NCI-H748 (cell line): ENCODE data around the gene DNAJB5.
A peak's percentile ranks its signal among the peaks of the same experiment; 100 is the strongest.
"Not testable (repeated sequence)": the region's sequence is repeated elsewhere in the genome, so short reads cannot be mapped to it uniquely, and the experiment has no call there.

ENCODE experiments used
- DNase-seq: peaks from one replicate; lab custom pipeline; 2025; ENCODE audit not compliant: unreplicated experiment; lab: John Stamatoyannopoulos, UW

The DNAJB5 gene

DNA sequence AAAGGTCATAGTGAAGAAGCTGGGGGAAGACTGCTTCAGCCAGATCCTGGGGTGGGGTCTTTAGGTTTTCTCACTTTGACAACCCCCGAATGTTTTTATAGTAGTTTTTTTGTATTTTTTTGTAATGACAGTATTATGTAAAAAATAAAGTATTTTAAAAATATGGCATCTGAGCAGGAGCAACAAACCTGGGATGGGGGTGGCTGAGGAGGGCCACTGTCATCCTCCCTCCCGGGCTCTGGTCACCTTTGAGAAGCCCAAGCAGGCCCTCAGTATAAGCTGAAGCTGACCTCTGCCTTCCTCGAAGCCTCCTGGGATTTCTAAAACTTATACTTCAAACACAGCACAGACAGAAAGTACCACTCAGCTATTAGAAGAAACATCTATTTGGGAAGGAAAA lies 8.7 kb downstream of the DNAJB5 start:
- DNase-seq: no peak

DNA sequence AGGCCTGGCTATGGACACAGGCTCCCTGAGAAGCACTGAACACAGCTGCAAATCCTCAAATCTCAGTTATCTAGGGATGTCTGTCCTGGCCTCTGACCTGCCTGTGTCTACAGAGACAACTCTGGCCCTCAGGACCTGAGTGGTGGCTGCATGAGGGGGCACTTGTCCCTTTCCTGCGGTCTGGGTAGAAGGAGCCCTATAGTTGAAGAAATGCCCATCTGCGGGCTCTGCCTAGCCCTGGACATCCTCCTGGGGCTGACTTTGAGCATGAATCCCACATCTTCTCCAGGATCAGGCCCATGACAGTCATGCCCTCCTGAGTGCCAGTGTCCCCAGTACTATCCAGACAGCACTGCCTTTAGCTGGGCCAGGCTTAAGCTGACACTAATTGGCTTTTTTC lies 10.0 kb downstream of the DNAJB5 start:
- no peak for DNase-seq

DNA sequence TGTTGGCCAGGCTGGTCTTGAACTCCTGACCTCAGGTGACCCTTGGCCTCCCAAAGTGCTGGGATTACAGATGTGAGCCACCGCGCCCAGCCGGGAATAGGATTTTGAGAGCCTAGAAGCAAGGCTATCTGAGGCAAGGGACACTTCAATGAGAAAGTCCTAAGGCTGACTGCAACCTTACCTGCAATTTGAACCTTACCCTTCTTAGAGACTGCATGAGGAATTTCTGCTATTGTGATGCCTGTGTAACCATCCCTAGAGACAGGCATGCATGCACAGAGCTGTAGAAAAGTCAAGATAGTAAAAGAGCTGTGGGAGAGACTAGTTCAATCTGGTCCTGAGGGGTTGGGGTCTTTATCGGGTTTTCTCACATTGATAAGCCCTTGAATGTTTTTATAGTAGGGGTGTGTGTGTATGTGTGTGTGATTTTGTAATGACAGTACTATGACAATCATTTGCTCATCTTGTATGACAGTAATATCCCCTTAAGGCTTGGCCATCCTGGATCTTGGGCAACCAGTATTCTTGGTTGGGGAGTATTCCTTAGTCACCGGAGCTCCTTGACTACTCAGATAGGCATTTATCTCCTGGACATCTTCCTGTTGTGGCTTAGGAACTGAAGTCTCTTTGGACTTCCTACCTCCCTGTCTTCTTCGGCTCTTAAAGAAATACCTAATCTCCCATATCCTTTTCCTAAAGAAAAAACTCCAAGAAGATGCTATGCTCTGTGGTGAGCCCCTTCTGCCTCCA lies 11.2 kb downstream of the DNAJB5 start:
- DNase-seq: no peak

DNA sequence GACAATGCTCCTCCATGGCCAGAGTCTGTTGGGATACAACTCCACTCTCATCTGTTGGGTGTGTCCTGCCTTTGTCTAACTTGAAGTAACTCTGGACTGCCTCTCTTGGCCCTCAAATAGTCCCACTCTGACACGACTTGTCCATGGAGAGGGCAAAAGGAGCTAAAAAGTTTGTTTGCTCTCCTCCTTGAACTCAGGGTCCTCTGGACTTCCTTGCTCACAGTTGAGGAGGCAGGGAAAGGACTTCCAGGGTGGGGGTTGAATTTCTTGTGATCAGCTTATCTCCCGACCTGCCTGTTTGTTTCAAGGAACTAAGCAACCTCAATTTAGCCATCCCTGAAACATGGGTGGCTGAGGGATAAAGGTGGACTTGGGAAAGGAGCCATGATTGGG lies 11.7 kb downstream of the DNAJB5 start:
- DNase-seq: no peak

DNA sequence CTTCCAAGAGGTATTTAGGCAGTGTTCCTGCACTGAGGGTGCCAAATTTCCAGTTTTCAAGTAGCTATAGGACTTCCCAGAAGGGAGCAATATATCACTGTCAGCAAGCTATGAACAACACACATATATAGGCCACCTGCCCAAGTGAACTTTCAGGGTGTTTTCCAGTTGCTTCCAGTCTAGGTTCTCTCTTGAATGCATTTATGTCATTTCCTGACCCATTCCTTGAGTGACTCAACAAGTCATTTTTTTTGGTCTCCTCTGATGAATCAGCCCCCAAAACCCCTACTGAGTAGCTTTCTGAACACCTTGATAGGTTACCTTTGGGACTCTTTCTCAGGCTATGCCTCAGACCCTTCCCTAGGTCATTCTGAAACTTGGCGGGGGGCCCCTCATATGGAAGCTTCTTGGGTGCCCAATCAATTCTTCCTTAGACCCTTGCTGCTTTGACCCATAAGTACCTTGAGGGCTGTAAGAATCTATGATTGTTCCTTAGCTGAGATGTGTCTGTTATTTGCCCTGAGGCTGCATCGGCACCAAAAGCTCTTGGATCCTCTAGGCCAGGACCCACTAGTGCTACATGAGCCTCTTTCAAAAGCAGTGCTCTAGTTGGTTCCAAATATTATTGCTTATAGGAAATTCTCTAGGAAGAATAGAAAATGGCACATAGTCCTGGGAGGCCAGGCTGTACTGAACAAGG lies 12.4 kb downstream of the DNAJB5 start:
- DNase-seq: no peak

DNA sequence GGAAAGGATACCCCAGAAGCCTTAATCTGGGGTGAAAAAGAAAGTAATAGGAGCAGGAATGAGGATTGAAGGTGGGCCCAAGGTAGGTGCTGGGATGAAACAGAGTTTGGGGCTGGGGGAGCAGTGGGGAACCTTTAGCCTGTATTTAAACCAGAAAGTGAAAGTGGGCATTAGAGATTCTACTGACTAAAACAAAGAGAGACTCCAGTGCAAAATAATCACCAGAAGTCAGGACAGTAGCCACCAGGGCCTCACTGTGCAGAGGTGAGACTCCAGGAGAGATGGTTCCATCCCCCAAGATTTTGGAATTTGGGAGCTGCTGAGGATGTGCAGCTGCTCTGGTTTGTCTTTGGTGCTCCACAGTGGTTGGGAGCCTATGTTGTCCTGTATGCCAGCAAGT lies 13.1 kb downstream of the DNAJB5 start:
- DNase-seq: no peak

DNA sequence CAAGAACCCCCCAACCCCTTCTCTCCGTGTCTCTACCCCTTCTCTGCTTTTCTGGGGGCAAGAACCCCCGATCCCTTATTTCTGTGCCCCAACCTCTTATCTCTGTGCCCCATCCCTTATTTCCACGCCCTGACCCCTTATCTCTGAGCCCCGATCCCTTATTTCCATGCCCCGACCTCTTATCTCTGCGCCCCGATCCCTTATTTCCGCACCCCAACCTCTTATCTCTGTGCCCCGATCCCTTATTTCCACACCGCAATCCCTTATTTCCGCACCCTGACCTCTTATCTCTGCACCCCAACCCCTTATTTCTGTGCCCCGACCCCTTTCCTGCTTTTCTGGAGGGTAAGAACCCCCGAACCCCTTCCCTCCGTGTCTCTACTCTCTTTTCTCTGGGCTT lies 14.8 kb downstream of the DNAJB5 start:
- not testable (repeated sequence) for DNase-seq

DNA sequence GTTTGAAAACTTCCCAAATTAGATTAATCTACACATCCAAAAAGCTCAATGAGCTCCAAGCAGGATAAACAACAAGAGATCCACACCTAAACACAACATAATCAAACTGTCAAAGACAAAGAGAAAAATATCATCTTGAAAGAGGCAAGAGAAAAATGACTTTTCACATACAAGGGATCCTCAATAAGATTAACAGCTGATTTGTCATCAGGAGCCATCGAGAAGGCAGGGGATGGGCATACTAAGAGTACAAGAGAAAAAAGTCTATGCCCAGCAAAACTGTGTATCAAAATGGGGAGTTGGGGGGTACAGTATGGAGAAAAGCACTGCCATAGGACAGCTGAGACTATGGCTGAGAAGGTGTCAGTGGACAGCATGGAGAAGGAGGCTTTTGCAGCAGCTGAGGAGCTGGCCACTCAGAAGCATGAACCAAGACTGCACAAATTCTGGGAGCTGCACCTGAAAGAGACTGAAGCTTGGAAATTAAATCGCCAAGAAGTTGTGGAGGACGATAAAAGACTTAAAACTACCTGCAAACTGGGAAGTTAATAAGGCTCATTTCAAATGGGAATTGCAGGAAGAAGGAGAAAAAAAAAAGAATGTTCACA lies 20.9 kb downstream of the DNAJB5 start:
- DNase-seq: no peak

DNA sequence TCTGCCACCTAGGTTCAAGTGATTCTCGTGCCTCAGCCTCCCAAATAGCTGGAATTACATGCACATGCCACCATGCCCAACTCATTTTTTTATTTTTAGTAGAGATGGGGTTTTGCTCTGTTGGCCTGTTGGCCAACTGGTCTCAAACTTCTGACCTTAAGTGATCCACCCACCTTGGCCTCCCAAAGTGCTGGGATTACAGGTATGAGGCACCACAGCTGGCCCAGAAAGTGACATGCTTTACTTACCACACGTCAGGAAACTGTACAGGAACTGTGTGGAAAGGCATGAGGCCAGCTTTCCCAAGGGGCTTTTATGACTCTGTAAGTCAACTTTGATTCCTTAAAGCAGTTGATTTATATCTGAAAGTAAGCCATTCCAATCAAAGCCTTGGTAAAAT lies 25.0 kb downstream of the DNAJB5 start:
- DNase-seq: no peak

DNA sequence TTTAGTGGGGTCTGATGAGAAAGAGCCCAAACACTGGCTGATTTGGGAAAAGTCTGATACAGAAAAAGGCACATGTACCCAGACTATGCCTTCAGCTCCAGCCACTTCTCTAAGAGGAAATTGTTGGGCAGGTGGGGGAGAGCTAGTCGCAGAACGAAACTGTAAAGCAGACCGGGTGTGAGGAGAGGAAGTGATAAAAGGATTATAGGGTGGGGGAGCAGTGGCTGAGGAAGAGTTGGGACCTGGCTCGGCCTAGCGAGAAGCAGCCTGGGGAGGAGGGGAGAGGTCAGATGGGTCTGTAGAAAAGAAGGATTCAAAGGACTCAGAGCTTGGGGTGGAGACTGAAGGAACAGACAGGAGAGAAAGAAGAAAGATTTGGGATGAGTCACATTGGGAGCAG lies 33.9 kb downstream of the DNAJB5 start:
- not testable (repeated sequence) for DNase-seq

DNA sequence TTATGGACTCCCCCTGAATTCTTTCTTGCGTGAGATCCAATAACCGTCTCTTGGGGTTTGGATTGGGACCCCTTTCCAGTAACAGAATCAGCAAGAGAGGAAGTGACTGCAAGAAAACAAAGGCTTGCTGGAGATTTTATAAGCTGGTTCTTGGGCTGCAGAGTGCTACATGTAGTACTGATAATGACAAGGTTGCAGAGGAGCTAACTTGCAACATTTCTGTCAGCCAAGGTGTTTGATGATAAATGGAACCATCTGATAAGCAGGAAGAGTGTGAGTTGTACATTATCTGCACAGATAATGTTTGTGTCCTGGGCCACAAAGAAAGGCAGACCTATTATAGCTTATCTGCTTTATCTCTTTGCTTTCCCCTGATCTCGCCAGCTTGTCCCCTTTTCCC lies 37.1 kb downstream of the DNAJB5 start:
- no peak for DNase-seq

DNA sequence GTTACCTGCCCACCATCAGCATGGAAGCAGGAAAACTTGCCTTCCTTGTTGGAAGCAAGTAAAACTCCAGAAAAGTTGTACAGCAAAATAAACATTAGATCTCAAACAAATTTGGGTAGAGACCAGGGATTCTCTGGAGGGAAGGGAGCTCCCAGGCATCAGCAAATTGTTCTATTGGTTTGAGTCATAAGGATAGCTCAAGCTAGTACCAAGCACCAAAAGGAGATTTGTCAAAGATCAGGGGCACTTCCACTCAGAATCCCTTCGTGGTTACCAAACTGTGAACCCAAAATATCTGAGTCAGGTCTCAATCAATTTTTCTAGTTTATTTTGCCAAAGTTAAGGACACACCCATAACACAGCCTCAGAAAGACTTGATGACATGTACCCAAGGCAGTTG lies 37.8 kb downstream of the DNAJB5 start:
- DNase-seq: no peak

DNA sequence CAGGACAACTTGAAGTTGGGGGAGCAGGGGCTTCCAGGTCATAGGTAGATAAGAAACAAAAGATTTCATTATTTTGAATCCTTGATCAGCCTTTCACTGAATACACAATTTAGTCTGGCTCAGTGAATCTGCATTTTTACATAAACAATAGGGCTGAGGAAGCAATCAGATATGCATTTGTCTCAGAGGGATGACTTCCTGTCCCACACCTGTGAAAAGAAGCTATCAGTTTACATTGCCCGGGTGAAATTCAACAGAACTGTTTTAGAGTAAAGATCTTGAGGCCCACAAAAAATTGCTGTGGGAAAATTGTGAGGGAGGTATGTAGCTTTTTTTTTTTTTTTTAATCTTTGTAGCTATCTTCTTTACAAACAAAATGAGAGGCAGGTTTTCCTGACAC lies 38.3 kb downstream of the DNAJB5 start:
- peak; percentile 25 for DNase-seq

DNA sequence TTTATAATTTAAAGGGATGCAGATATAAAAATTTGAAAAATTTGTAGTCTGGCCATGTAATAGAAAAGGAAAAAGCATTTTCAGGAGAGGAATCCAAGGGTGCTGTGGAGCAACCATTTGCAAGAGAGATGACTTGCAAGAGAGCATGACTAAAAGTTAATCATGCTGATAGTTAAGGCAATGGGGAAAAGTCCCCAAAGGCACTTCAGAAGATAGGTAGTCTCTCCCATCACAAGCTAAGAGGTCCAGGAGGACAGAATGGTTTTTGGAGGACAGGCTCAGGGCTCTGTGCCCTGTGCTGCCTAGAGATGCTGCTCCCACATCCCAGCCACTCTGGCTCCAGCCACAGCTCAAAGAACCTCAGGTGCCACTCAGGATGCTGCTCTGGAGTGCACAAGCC lies 38.8 kb downstream of the DNAJB5 start:
- no peak for DNase-seq

DNA sequence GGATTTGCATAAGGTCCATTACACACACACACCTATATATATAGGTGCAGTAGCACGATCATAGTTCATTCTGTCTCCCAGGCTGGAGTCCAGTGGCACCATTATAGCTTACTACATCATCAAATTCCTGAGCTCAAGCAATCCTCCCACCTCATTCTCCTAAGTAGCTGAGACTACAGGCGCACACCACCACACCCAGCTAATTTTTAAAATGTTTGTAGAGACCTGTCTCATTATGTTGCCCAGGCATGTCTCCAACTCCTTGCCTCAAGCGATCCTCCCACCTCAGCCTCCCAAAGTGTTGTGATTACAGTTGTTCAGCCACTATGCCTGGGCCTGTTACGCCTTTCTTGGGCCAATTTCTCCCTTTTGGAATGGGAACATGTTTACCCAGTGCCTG lies 39.7 kb downstream of the DNAJB5 start:
- DNase-seq: no peak

DNA sequence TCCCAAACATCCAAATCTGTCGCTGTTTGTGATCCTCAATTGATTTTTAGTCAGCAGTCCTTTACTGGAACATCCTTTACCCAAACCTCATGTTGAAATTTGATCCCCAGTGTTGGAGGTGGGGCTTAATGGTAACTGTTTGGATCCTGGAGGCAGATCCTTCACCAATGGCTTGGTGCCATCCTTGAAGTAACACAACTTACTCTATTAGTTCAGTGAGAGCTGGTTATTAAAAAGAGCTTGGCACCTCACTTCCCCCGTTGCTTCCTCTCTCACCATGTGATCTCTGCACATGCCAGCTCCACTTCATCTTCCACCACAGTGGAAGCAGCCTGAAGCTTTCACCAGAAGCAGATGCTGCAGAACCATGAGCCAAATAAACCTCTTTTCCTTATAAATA lies 40.3 kb downstream of the DNAJB5 start:
- no peak for DNase-seq

DNA sequence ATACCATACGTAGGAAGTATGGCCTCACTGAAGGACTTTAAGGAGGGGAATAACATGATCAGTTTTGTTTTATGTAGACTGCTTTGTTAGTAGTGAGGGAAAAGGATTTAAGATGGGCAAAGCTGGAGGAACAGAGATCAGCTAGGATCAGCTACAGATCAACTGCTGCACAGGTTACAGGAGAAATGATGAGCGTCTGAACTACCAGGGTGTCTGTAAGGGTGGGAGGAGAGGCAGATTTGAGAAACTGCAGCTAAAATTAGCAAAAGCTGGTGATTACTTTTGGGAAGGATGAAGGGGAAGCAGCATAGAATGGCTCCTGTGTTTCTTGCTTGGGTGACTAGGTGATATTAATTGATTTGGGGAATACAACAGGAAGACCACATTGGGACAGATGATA lies 43.6 kb downstream of the DNAJB5 start:
- DNase-seq: no peak

DNA sequence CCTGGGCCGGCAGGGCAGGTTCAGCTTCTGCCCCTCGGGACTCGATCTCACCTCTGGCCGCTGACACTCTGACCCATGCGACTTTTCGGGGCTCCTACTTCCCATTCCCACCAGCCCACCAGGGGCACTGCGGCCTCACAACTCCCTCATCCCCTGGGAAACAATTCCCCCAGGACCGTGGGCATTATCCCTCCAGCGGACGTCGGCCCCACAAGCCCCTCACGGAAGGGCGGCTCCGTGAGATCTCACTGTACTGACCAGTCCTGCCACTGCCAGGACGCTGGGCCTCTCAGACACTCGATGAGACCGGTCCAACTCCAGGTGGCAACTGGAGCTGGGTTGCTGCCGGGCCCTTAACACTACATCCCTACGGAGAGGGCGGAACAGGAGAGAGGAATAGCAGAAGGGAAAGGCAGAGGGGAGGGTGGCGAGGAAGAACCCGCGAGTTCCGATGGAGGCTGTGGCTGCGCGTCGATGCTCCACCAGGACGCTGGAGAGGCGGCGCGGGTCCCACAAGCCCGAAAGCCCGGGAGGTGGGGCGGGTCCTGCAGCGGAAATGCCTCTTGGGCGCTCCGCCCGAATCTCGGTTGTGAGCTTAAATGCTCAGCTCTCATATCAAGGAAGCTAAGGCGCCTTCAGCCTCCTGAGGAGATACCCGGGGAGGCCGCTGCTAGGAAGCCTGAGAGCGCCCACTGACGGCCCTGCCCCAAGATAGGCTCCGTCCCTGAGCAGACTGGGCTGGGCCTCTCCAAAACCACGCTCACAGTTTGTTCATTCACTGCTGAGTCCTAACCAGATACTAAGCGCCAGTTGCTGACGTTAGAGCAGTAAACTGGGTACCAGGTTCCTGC lies 46.5 kb downstream of the DNAJB5 start:
- no peak for DNase-seq

DNA sequence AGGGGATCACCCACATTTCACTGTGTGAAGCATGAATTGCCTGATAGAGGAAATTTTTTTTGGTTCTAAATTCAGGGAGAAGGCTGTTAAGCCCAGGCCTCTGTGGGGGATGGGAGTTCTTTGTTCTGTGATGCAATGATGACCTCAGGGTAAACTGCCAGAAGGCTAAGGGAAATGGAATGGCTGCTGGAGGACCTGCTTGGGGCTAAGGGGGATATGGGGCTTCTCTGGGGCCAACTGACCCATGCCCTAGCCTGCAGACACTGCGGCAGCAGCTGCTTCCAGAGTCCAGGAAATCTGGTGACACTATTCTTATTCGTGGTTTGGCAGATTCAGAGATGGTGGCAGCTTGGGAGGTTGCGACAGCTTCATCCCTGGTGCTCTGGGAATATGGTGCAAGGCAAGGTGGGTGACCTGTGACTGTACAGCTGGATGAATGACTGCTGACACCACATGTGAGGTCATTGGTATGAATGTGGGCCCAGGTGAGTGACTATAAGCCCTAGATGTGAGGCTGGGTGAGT lies 52.6 kb downstream of the DNAJB5 start:
- no peak for DNase-seq

DNA sequence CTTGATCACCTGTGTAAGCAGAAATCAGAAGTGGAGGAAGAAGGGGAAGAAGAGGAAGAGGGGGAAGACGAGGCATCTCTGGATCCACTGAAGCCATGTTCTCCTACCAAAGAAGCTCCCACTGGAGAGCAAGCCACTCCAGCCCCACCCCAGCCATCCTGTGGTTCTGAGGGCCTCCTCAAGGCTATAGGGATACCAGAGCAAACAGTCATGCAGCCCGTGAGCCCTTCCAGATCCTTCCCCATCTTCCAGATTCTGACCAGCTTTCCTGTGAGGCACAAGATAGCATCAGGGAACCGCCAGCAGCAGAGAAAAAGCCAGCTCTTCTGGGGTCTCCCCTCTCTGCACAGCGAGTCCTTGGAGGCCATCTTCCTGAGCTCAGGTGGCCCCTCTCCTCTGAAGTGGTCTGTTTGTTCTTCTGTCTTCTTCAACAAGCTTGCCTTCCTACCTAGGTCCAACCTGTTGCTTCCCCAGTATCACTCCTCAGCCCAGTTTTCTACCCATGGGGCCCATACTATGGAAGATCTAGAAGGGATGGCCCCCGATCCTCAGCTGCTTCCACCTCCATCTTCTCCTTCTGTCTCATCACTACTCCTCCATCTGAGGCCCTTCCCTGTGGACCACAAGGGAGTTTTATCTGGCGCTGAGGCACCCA lies 53.5 kb downstream of the DNAJB5 start:
- DNase-seq: no peak

DNA sequence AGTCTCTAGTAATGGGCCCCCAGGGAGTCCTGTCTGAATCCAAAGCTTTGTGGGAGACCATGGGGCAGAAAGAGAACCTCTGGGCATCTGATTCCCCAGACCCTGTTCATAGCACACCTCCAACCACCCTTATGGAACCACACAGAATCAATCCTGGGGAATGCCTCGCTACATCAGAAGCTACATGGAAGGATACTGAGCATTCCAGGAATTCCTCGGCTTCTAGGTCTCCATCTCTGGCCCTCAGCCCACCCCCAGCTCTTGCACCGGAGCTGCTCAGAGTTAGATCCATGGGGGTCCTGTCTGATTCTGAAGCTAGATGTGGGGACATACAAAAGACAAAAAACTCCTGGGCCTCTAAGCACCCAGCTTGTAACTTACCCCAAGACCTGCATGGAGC lies 54.5 kb downstream of the DNAJB5 start:
- DNase-seq: no peak
